Neural cell (in vitro differentiated cells): Measurements from ENCODE around the gene DTX1. TPM values are rescaled to one million over a fixed set of nuclear protein-coding genes. Genes with fewer than 3 reads are reported as not detected.
A peak's percentile ranks its signal among the peaks of the same experiment; 100 is the strongest.

Source experiments
- H2AFZ ChIP-seq: fragments of 200-600, 300-800 bp; sonication (generic), shearing (Covaris generic); 2 replicates; pipeline ENCODE4 v1.6.0; 2014; ENCODE audit warnings: low read depth, mild to moderate bottlenecking, antibody characterized with exemption, low read length, moderate library complexity
- H3F3A ChIP-seq: fragments of 200-600 bp; shearing (Covaris generic); 2 replicates; pipeline ENCODE4 v1.6.1; 2016; ENCODE audit warnings: mild to moderate bottlenecking, moderate library complexity, mixed read lengths, antibody characterized with exemption, low read length; ENCODE audit not compliant: insufficient read depth, poor library complexity, severe bottlenecking
- H3K27ac ChIP-seq: fragments of 200-600, 300-800 bp; sonication (generic), shearing (Covaris generic); 2 replicates; pipeline ENCODE4 v1.5.1; 2014; ENCODE audit warnings: mild to moderate bottlenecking, low read length, moderate library complexity
- H3K27me3 ChIP-seq: fragments of 300-800, 200-600 bp; sonication (generic), shearing (Covaris generic); 2 replicates; pipeline ENCODE4 v1.6.0; 2014; ENCODE audit warnings: mild to moderate bottlenecking, low read depth, low read length, moderate library complexity; ENCODE audit not compliant: insufficient read depth
- H3K36me3 ChIP-seq: fragments of 300-800, 200-600 bp; sonication (generic), shearing (Covaris generic); 2 replicates; pipeline ENCODE4 v1.5.1; 2014; ENCODE audit warnings: mild to moderate bottlenecking, antibody characterized with exemption, low read length, moderate library complexity; ENCODE audit not compliant: insufficient read depth
- H3K4me2 ChIP-seq: fragments of 300-800, 200-600 bp; sonication (generic), shearing (Covaris generic); 2 replicates; pipeline ENCODE4 v1.6.0; 2014; ENCODE audit warnings: mild to moderate bottlenecking, low read length
- H3K4me3 ChIP-seq: fragments of 300-800, 200-600 bp; sonication (generic), shearing (Covaris generic); 2 replicates; pipeline ENCODE4 v1.5.1; 2014; ENCODE audit warnings: mild to moderate bottlenecking, low read length, moderate library complexity
- H3K79me2 ChIP-seq: fragments of 200-600 bp; shearing (Covaris generic); replicated peaks from 2 replicates; pipeline ENCODE4 v1.6.0; 2014; ENCODE audit warnings: mild to moderate bottlenecking, low read length, moderate library complexity; ENCODE audit not compliant: insufficient read depth
- H3K9ac ChIP-seq: fragments of 300-800, 200-600 bp; sonication (generic), shearing (Covaris generic); 2 replicates; pipeline ENCODE4 v1.6.1; 2016; ENCODE audit warnings: mild to moderate bottlenecking, low read length, mixed read lengths
- H3K9me2 ChIP-seq: fragments of 200-600 bp; shearing (Covaris generic); 2 replicates; pipeline ENCODE4 v1.6.1; 2016; ENCODE audit warnings: mild to moderate bottlenecking, low read length, mixed read lengths; ENCODE audit not compliant: insufficient read depth
- H3K9me3 ChIP-seq: fragments of 200-600, 300-800 bp; sonication (generic), shearing (Covaris generic); 2 replicates; pipeline ENCODE4 v1.6.1; 2016; ENCODE audit warnings: mild to moderate bottlenecking, mixed run types, low read length, moderate library complexity, mixed read lengths
- H4K20me1 ChIP-seq: fragments of 200-600 bp; shearing (Covaris generic); 2 replicates; pipeline ENCODE4 v1.6.1; 2016; ENCODE audit warnings: mild to moderate bottlenecking, mixed run types; ENCODE audit not compliant: insufficient read depth
- CTCF ChIP-seq: fragments of 450-650 bp; IDR thresholded peaks from 2 replicates; pipeline ENCODE4 v1.5.1; 2014; ENCODE audit warnings: antibody characterized with exemption, mild to moderate bottlenecking, moderate library complexity; ENCODE audit not compliant: poor library complexity, severe bottlenecking
- EP300 ChIP-seq: fragments of 450-650 bp; conservative IDR thresholded peaks from 2 replicates; pipeline ENCODE4 v1.6.1; 2014; ENCODE audit warnings: antibody characterized with exemption, mild to moderate bottlenecking, moderate library complexity; ENCODE audit not compliant: poor library complexity, severe bottlenecking
- EZH2 ChIP-seq: fragments of 200-600, 300-800 bp; shearing (Covaris generic), sonication (generic); IDR thresholded peaks from 2 replicates; pipeline ENCODE4 v1.6.1; 2014; ENCODE audit warnings: antibody characterized with exemption, low read length, borderline replicate concordance, mild to moderate bottlenecking; ENCODE audit not compliant: insufficient read depth, poor library complexity, severe bottlenecking
- MXI1 ChIP-seq: fragments of 450-650 bp; conservative IDR thresholded peaks from 2 replicates; pipeline ENCODE4 v1.6.1; 2014; ENCODE audit warnings: antibody characterized with exemption, mild to moderate bottlenecking; ENCODE audit not compliant: poor library complexity, severe bottlenecking
- POLR2AphosphoS5 ChIP-seq: IDR thresholded peaks from 2 replicates; pipeline ENCODE4 v1.6.1; 2012
- RAD21 ChIP-seq: fragments of 450-650 bp; conservative IDR thresholded peaks from 2 replicates; pipeline ENCODE4 v1.6.1; 2014; ENCODE audit warnings: antibody characterized with exemption, mild to moderate bottlenecking, moderate library complexity
- REST ChIP-seq: IDR thresholded peaks from 2 replicates; pipeline ENCODE4 v1.6.1; 2012; ENCODE audit warnings: borderline replicate concordance
- SMC3 ChIP-seq: fragments of 450-650 bp; conservative IDR thresholded peaks from 2 replicates; pipeline ENCODE4 v1.6.1; 2014; ENCODE audit warnings: antibody characterized with exemption, mild to moderate bottlenecking, moderate library complexity; ENCODE audit not compliant: poor library complexity
- TAF1 ChIP-seq: IDR thresholded peaks from 2 replicates; pipeline ENCODE4 v1.6.1; 2012; ENCODE audit warnings: low read depth
- polyA plus RNA-seq: library from polyadenylated mRNA; depleted of rRNA; stranded (reverse); fragments of >200 nt; gene quantifications from 2 replicates; pipeline ENCODE4 v1.2.3, GENCODE V29; 2014

DTX1 gene
- polyA plus RNA-seq, 1 donor from 2014 or later, result 30.7 TPM

- Histone ChIP-seq H3K27ac (no peak overlapping the region), H2AFZ (no peak overlapping the region), H3K36me3 (peaks cover 6% of the 10 kb centered on the region), H3K4me2 (no peak overlapping the region), H4K20me1 (no peaks in the 10 kb centered on the region), H3K4me3 (no peak overlapping the region), H3K79me2 (no peaks in the 10 kb centered on the region), H3K9me2 (no peaks in the 10 kb centered on the region), H3F3A (no peaks in the 10 kb centered on the region), H3K9ac (no peak overlapping the region), H3K9me3 (no peaks in the 10 kb centered on the region), H3K27me3 (no peaks in the 10 kb centered on the region)
- TF ChIP-seq RAD21, result no peak
- TF ChIP-seq TAF1, result no peak
- no peak for TF ChIP-seq EP300
- no peak for TF ChIP-seq MXI1
- TF ChIP-seq SMC3, result no peak
- no peak for TF ChIP-seq EZH2
- TF ChIP-seq REST, result no peak
- TF ChIP-seq CTCF, result no peak
- TF ChIP-seq POLR2AphosphoS5, result no peak
Observed at GRCh38 chr12:113096675-113097461, 40.3 kb downstream of the DTX1 start.

GRCh38 chr12:113097716-113098440, 41.3 kb downstream of the DTX1 start:
- no peak overlapping the region for H2AFZ ChIP-seq
- TF ChIP-seq EP300 (no peak), TAF1 (no peak), REST (no peak), CTCF (no peak), POLR2AphosphoS5 (peak; percentile 20)
- no peaks in the 10 kb centered on the region for H4K20me1 ChIP-seq
- no peaks in the 10 kb centered on the region for H3K79me2 ChIP-seq
- H3K4me2 ChIP-seq, result no peak overlapping the region
- peaks cover 6% of the 10 kb centered on the region for H3K36me3 ChIP-seq
- peak overlapping the region; percentile 41 for H3K9ac ChIP-seq
- no peaks in the 10 kb centered on the region for H3F3A ChIP-seq
- H3K27ac ChIP-seq, result peak overlapping the region; percentile 56
- no peaks in the 10 kb centered on the region for H3K9me2 ChIP-seq
- peak overlapping the region; percentile 13 for H3K4me3 ChIP-seq
- no peaks in the 10 kb centered on the region for H3K9me3 ChIP-seq
- H3K27me3 ChIP-seq, result no peaks in the 10 kb centered on the region
